ENCODE data around the gene CMIP.

CMIP gene

DNA sequence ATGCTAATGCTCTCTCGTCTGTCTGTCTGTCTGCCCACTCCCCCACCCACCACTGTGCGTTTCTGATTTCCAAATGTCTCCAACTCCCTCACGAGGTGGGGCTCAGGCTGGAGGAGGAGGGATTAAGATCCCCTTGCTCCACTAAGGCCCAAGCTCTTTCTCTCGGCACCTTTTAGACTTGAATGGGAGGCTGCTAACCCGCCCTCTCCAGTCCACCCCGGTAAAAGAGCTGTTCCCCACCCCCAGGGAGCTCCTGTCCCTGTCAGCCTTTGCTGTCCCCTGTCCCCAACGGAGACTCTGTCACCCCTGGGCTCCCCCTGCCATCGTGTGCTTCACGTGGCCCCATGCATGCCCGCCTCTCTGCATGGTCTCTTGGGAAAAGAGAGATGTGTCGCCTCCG is 266.0 kb downstream of the CMIP start:
- no peaks in the 10 kb centered on the region for H3K79me2 ChIP-seq (ENCODE audit: insufficient read depth, low read length)
- H3K4me2 ChIP-seq (ENCODE audit: low read depth, low read length, poor library complexity, severe bottlenecking), result no peak overlapping the region
- peaks cover 24% of the 10 kb centered on the region; the same call in 1 of the 2 replicates for H3K36me3 ChIP-seq (ENCODE audit: insufficient read depth, low read length)
- no peaks in the 10 kb centered on the region for H3F3A ChIP-seq (ENCODE audit: low read depth)
- no peaks in the 10 kb centered on the region for H3K27me3 ChIP-seq (ENCODE audit: insufficient read depth, low read length, poor library complexity, severe bottlenecking)
- no peak overlapping the region for H3K9ac ChIP-seq (ENCODE audit: low read depth, low read length, poor library complexity, severe bottlenecking)
- H3K9me3 ChIP-seq (ENCODE audit: insufficient read depth, low read depth, low read length), result no peaks in the 10 kb centered on the region
- no peak overlapping the region for H2AFZ ChIP-seq (ENCODE audit: low read length)
- H3K4me1 ChIP-seq (ENCODE audit: insufficient read depth, low read length, poor library complexity, severe bottlenecking), result no peaks in the 10 kb centered on the region
- no peaks in the 10 kb centered on the region for H4K20me1 ChIP-seq (ENCODE audit: insufficient read depth, low read length, poor library complexity, severe bottlenecking)
- TF ChIP-seq, protein P1, sequence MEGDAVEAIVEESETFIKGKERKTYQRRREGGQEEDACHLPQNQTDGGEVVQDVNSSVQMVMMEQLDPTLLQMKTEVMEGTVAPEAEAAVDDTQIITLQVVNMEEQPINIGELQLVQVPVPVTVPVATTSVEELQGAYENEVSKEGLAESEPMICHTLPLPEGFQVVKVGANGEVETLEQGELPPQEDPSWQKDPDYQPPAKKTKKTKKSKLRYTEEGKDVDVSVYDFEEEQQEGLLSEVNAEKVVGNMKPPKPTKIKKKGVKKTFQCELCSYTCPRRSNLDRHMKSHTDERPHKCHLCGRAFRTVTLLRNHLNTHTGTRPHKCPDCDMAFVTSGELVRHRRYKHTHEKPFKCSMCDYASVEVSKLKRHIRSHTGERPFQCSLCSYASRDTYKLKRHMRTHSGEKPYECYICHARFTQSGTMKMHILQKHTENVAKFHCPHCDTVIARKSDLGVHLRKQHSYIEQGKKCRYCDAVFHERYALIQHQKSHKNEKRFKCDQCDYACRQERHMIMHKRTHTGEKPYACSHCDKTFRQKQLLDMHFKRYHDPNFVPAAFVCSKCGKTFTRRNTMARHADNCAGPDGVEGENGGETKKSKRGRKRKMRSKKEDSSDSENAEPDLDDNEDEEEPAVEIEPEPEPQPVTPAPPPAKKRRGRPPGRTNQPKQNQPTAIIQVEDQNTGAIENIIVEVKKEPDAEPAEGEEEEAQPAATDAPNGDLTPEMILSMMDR (conservative IDR thresholded peaks at IDR 0.05; ENCODE audit: low read length), result no peak
- TF ChIP-seq EZH2phosphoT487 (IDR thresholded peaks at IDR 0.05; ENCODE audit: borderline replicate concordance), result no peak
- H3K4me3 ChIP-seq (ENCODE audit: low read length, poor library complexity, severe bottlenecking), result no peak overlapping the region
- H3K9me2 ChIP-seq (replicated peaks; ENCODE audit: low read depth, low read length), result no peaks in the 10 kb centered on the region

DNA sequence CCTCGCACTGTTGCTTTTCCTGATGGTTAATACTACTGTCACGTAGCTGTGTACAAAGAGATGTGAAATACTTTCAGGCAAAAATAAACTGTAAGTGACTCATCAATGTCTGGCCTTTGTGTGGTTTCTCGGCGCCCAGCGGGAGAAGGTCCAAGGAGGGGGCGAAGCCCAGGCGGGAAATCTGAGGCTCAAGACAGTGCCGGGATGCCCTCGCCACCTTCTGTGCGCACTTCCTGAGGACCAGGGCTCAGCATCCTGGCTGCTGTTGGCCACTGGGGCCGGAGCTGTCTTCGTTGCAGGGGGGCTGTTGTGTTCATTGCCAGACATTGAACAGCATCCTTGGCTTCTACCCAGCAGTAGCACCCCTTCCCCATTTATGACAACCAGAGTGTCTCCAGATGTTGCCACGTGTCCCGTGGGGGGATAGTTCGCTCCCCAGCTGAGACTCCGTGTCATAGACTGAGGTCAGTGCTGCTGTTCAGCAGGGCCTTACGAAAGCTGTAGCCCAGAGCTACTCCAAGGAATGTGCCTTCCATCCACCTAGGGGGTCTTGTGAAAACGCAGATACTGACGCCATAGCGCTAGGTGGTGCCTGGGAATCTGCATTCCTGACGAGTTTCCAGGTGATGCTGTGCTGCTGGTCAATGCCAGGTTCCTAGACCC is 267.2 kb downstream of the CMIP start:
- Histone ChIP-seq H3K4me2 (ENCODE audit: low read depth, low read length, poor library complexity, severe bottlenecking) (no peak overlapping the region), H3K9me2 (replicated peaks; ENCODE audit: low read depth, low read length) (no peaks in the 10 kb centered on the region), H3K9ac (ENCODE audit: low read depth, low read length, poor library complexity, severe bottlenecking) (no peak overlapping the region), H3K27me3 (ENCODE audit: insufficient read depth, low read length, poor library complexity, severe bottlenecking) (no peaks in the 10 kb centered on the region), H3K36me3 (ENCODE audit: insufficient read depth, low read length) (peaks cover 16% of the 10 kb centered on the region; the same call in 1 of the 2 replicates), H3K9me3 (ENCODE audit: insufficient read depth, low read depth, low read length) (no peaks in the 10 kb centered on the region), H3K4me3 (ENCODE audit: low read length, poor library complexity, severe bottlenecking) (no peak overlapping the region), H3K4me1 (ENCODE audit: insufficient read depth, low read length, poor library complexity, severe bottlenecking) (no peaks in the 10 kb centered on the region), H3K79me2 (ENCODE audit: insufficient read depth, low read length) (no peaks in the 10 kb centered on the region), H3F3A (ENCODE audit: low read depth) (no peaks in the 10 kb centered on the region), H4K20me1 (ENCODE audit: insufficient read depth, low read length, poor library complexity, severe bottlenecking) (no peaks in the 10 kb centered on the region), H2AFZ (ENCODE audit: low read length) (no peak overlapping the region)
- no peak for TF ChIP-seq EZH2phosphoT487 (IDR thresholded peaks at IDR 0.05; ENCODE audit: borderline replicate concordance)
- TF ChIP-seq, protein P1 (conservative IDR thresholded peaks at IDR 0.05; ENCODE audit: low read length), result no peak

DNA sequence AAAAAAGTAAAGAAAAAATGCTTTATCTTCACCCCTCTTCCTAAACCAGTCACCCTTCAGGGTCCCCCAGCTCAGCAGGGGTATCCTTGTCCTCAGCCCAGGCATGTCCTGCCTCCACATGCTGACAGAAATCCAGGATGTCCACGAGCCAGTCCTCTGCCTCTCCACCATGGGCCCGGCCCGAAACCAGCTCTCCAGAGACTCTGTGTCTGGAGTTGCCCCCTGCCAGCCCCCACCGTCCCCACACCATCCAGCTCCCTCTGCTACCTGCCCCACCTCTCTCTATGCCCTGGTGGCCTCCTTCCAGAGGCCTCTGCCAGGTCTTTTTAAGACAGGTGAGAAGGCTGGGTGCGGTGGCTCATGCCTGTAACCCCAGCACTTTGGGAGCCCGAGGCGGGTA is 268.1 kb downstream of the CMIP start:
- no peaks in the 10 kb centered on the region for H3K27me3 ChIP-seq (ENCODE audit: insufficient read depth, low read length, poor library complexity, severe bottlenecking)
- no peaks in the 10 kb centered on the region for H4K20me1 ChIP-seq (ENCODE audit: insufficient read depth, low read length, poor library complexity, severe bottlenecking)
- H3K79me2 ChIP-seq (ENCODE audit: insufficient read depth, low read length), result no peaks in the 10 kb centered on the region
- H3K9ac ChIP-seq (ENCODE audit: low read depth, low read length, poor library complexity, severe bottlenecking), result no peak overlapping the region
- H3K4me2 ChIP-seq (ENCODE audit: low read depth, low read length, poor library complexity, severe bottlenecking), result no peak overlapping the region
- H3F3A ChIP-seq (ENCODE audit: low read depth), result no peaks in the 10 kb centered on the region
- no peaks in the 10 kb centered on the region for H3K4me1 ChIP-seq (ENCODE audit: insufficient read depth, low read length, poor library complexity, severe bottlenecking)
- no peaks in the 10 kb centered on the region for H3K9me3 ChIP-seq (ENCODE audit: insufficient read depth, low read depth, low read length)
- H3K36me3 ChIP-seq (ENCODE audit: insufficient read depth, low read length), result peaks cover 7% of the 10 kb centered on the region; the same call in 1 of the 2 replicates
- no peak overlapping the region for H3K4me3 ChIP-seq (ENCODE audit: low read length, poor library complexity, severe bottlenecking)
- TF ChIP-seq, protein P1 (conservative IDR thresholded peaks at IDR 0.05; ENCODE audit: low read length), result no peak
- TF ChIP-seq EZH2phosphoT487 (IDR thresholded peaks at IDR 0.05; ENCODE audit: borderline replicate concordance), result no peak
- H2AFZ ChIP-seq (ENCODE audit: low read length), result no peak overlapping the region
- H3K9me2 ChIP-seq (replicated peaks; ENCODE audit: low read depth, low read length), result no peaks in the 10 kb centered on the region

Measured in Loucy (cell line).